Muscle of leg (tissue), 11 donors: ENCODE data around the gene GPRIN1. TPM values are rescaled to one million over a fixed set of nuclear protein-coding genes. Genes with fewer than 3 reads are reported as not detected.
"Not testable (repeated sequence)": the region's sequence is repeated elsewhere in the genome, so short reads cannot be mapped to it uniquely, and the experiment has no call there.

ENCODE experiments used
- DNase-seq: peaks from one replicate; pipeline ENCODE4 v3.0.0; 2013
- H3K27ac ChIP-seq: one replicate; pipeline ENCODE4 v1.5.1; 2013; ENCODE audit warnings: mild to moderate bottlenecking, low read length, control low read depth
- H3K27me3 ChIP-seq: one replicate; pipeline ENCODE4 v1.6.1; 2013; ENCODE audit warnings: low read length; ENCODE audit not compliant: control insufficient read depth, insufficient read depth
- H3K36me3 ChIP-seq: one replicate; pipeline ENCODE4 v1.6.1; 2013; ENCODE audit warnings: low read length; ENCODE audit not compliant: control insufficient read depth, insufficient read depth
- H3K4me1 ChIP-seq: one replicate; pipeline ENCODE4 v1.6.1; 2013; ENCODE audit warnings: low read length; ENCODE audit not compliant: control insufficient read depth, insufficient read depth
- H3K4me3 ChIP-seq: one replicate; pipeline ENCODE4 v1.5.1; 2013; ENCODE audit warnings: low read length, control low read depth
- H3K9me3 ChIP-seq: replicated peaks from 2 replicates; pipeline ENCODE4 v1.6.1; 2013; ENCODE audit warnings: low read depth, low read length; ENCODE audit not compliant: control insufficient read depth
- WGBS: methylation state at CpG from one replicate; pipeline ENCODE4 v1.1.5; 2013; ENCODE audit warnings: missing lambda C conversion rate; ENCODE audit not compliant: insufficient coverage; 5-methylcytosine and 5-hydroxymethylcytosine counted together
- polyA plus RNA-seq, 8 donors: library from polyadenylated mRNA; unstranded; fragments of 120-200 nt; gene quantifications; one replicate each; pipeline versions ENCODE4 v1.2.1 to v1.2.3, GENCODE V29; 2013; ENCODE audit warnings: inconsistent platforms in 1 of 8, low replicate concordance in 1 of 8; ENCODE audit not compliant: insufficient read length in 8 of 8, insufficient read depth in 1 of 8
- total RNA-seq: library from RNA; stranded (reverse); fragments of 120-200 nt; gene quantifications from one replicate; pipeline ENCODE4 v1.2.4, GENCODE V29; 2013

Gene GPRIN1
- total and polyA plus RNA-seq, 9 donors: 0.49 to 2.8 (median 0.74) TPM

- Histone ChIP-seq H3K27ac (no peak overlapping the region), H3K36me3 (no peaks in the 10 kb centered on the region), H3K9me3 (no peaks in the 10 kb centered on the region), H3K4me3 (no peak overlapping the region), H3K27me3 (peaks cover 31% of the 10 kb centered on the region), H3K4me1 (peaks cover 7% of the 10 kb centered on the region)
- peak; percentile 87 for DNase-seq
- 12% methylated on average over 8 of the region's 10 CpGs for WGBS
Observed at GRCh38 chr5:176611435-176611834, 1.5 kb upstream of the GPRIN1 start.

DNA sequence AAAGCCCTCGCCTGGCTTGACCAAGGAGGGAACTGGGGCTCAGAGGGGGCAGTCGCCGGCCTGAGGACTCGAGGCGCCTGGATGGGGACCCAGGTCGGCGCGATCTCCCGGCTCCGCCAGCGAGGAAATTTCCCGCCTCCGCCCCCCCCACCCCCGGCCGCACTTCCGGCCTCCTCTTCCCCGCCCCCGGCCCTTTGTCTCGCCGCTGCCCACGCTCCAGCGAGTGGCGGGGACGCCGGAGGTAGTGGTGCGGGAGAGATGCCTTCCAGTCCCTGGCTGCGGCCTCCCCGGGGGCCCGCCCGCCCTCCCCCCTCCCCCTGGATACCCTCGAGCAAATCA, 448 bp upstream of the GPRIN1 start:
- H3K4me1 ChIP-seq: peaks cover 9% of the 10 kb centered on the region
- no peaks in the 10 kb centered on the region for H3K36me3 ChIP-seq
- H3K4me3 ChIP-seq: peak overlapping the region; percentile 46
- 0% methylated on average over 1 of the region's 31 CpGs for WGBS
- no peak for DNase-seq
- no peaks in the 10 kb centered on the region for H3K9me3 ChIP-seq
- H3K27ac ChIP-seq: no peak overlapping the region
- peaks cover 24% of the 10 kb centered on the region for H3K27me3 ChIP-seq

- WGBS: 26% methylated on average over 41 of the region's 46 CpGs
- peaks cover 24% of the 10 kb centered on the region for H3K27me3 ChIP-seq
Observed at GRCh38 chr5:176608937-176609723, 826 bp downstream of the GPRIN1 start.

DNA sequence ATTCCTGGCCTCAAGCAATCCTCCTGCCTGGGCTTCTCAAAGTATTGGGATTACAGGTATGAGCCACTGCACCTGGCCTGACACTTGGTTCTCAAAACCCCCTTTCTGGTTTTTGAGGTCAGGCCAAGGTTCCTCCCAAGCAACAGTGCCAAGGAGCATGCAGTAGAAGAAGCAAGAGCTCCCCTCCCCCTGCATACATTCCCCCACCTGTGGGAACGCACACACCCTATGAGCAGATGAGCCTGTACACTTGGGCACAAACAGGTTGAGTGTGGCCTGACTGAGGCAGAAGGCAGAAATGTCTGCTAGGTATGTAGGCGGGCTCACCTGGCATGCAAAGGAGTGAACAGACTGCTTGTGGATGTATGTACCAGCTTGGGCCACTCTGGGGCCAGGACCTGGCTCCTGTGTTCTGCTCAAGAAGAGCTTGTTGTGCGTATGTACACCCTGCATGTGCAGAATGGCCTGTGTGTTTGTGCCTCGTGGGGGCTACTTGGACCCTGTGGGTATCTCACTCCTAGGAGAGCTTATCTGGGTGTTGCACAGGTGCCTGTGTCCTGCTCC, 1.7 kb downstream of the GPRIN1 start:
- H3K27ac ChIP-seq: no peak overlapping the region
- 94% methylated on average over 3 of the region's 4 CpGs for WGBS
- no peak for DNase-seq
- peaks cover 9% of the 10 kb centered on the region for H3K4me1 ChIP-seq
- no peaks in the 10 kb centered on the region for H3K36me3 ChIP-seq
- H3K4me3 ChIP-seq: no peak overlapping the region
- no peaks in the 10 kb centered on the region for H3K9me3 ChIP-seq
- H3K27me3 ChIP-seq: peaks cover 20% of the 10 kb centered on the region

More at GRCh38 chr5:176608937-176609723, 826 bp downstream of the GPRIN1 start:
- Histone ChIP-seq H3K4me1 (peaks cover 9% of the 10 kb centered on the region), H3K9me3 (no peaks in the 10 kb centered on the region), H3K36me3 (no peaks in the 10 kb centered on the region), H3K4me3 (no peak overlapping the region), H3K27ac (no peak overlapping the region)
- DNase-seq: no peak

DNA sequence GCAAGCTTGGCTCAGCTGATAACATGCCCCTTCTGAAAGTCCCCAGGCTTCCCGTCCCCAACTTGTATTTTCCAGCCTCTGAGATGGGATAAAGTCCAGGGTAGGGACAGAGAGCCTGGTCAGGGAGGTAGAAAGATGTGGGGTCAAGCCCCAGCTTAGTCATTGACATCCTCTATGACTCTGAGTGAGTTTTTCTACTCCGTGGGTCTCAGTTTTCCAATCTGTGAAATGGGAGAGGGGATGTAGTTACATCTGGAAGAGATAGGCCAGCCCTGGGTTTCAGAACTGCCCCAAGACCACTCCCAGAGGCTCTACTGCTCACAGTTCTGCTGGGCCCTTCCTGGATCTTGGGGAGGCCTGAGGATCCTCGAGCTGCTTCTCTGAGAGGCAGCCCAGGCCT, 3.1 kb downstream of the GPRIN1 start:
- WGBS: 90% methylated on average over 1 of the region's 3 CpGs
- no peaks in the 10 kb centered on the region for H3K9me3 ChIP-seq

GRCh38 chr5:176606032-176606431, 3.9 kb downstream of the GPRIN1 start:
- peaks cover 14% of the 10 kb centered on the region for H3K27me3 ChIP-seq
- no peaks in the 10 kb centered on the region for H3K36me3 ChIP-seq
- H3K4me3 ChIP-seq: no peak overlapping the region
- no peak for DNase-seq
- WGBS: no CpG with 5 or more reads among the region's 3 CpGs
- peaks cover 9% of the 10 kb centered on the region for H3K4me1 ChIP-seq
- no peak overlapping the region for H3K27ac ChIP-seq
- H3K9me3 ChIP-seq: no peaks in the 10 kb centered on the region

More for the DNA sequence above, 3.1 kb downstream of the GPRIN1 start:
- Histone ChIP-seq H3K27ac (no peak overlapping the region), H3K4me3 (no peak overlapping the region), H3K36me3 (no peaks in the 10 kb centered on the region), H3K4me1 (peaks cover 9% of the 10 kb centered on the region), H3K27me3 (peaks cover 14% of the 10 kb centered on the region)
- no peak for DNase-seq

GRCh38 chr5:176603091-176603490, 6.9 kb downstream of the GPRIN1 start:
- H3K36me3 ChIP-seq: no peaks in the 10 kb centered on the region
- WGBS: 11% methylated on average over 2 of the region's 2 CpGs
- H3K4me1 ChIP-seq: peaks cover 2% of the 10 kb centered on the region
- no peak for DNase-seq
- H3K27ac ChIP-seq: no peak overlapping the region
- H3K9me3 ChIP-seq: no peaks in the 10 kb centered on the region
- H3K4me3 ChIP-seq: no peak overlapping the region
- peaks cover 2% of the 10 kb centered on the region for H3K27me3 ChIP-seq

DNA sequence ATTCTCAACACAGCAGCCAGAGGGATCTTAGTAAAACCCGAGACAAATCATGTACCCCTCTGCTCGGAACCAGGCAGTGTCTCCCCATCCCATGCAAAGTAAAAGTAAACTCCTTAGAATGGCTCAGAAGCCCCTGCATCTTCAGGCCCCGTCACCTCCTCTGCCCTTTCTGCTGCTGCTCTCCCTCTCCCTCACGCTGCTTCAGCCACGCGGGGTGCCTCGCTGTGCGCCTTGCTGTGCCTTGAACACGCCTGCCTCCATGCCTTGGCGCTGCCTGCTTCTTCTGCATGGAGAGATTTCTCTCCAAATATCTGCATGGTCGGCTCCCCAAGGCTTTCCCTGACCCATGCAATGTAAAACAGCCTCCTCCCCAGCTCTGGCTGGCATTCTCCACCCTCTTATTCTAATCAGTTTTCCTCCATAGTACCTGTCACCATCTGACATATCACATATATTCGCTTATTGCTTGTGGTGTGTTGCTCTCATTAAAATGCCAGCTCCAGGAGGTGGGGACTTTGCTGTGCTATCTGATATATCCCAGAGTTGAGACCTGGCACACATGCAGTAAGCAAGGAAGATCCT, 8.0 kb downstream of the GPRIN1 start:
- H3K4me3 ChIP-seq: no peak overlapping the region
- H3K36me3 ChIP-seq: no peaks in the 10 kb centered on the region
- DNase-seq: no peak
- no peaks in the 10 kb centered on the region for H3K9me3 ChIP-seq
- H3K27ac ChIP-seq: no peak overlapping the region
- peaks cover 10% of the 10 kb centered on the region for H3K27me3 ChIP-seq
- WGBS: 67% methylated on average over 10 of the region's 12 CpGs
- H3K4me1 ChIP-seq: peaks cover 2% of the 10 kb centered on the region

DNA sequence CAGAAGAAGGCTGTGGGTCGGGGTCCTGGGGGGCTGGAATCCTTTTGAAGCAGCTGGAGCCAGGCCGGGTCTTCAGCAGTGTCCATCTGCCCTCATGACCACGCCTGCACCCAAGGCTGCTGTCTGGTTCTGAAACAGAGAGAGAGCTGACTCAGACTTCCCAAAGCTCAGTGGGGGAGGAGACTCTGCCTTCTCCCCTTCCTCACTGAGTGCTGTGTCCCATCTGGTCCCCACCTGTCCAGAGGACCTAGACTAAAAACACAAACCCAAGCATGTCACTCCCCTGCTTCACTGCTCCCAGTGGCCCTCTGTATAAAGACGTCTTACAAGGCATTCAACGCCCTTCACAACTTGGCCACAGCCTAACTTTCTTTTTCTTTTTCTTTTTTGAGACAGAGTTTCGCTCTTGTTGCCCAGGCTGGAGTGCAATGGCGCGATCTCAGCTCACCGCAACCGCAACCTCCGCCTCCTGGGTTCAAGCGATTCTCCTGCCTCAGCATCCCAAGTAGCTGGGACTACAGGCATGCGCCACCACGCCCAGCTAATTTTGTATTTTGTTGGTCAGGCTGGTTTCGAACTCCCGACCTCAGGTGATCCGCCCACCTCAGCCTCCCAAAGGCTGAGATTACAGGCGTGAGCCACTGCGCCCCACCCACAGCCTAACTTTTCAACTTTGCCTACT, 10.1 kb downstream of the GPRIN1 start:
- WGBS: 86% methylated on average over 16 of the region's 19 CpGs
- H3K27ac ChIP-seq, H3K9me3 ChIP-seq, H3K4me3 ChIP-seq, H3K36me3 ChIP-seq, DNase-seq, H3K4me1 ChIP-seq: not testable (repeated sequence)
- H3K27me3 ChIP-seq: peaks cover 21% of the 10 kb centered on the region
